H1 (cell line): ENCODE measurements around the gene KLK12. TPM values are rescaled to one million over a fixed set of nuclear protein-coding genes. Genes with fewer than 3 reads are reported as not detected.

Experiments
- CTCF ChIA-PET: fragments of 300-600 bp; sonication (Branson Sonifier 250); formaldehyde crosslinking; loops from one replicate; lab custom pipeline; 2021; ENCODE audit not compliant: partially characterized antibody; lab: Charles Lee
- POLR2A ChIA-PET: fragments of 300-600 bp; sonication (Branson Sonifier 250); formaldehyde crosslinking; loops from one replicate; lab custom pipeline; 2021; ENCODE audit warnings: inconsistent platforms; ENCODE audit not compliant: partially characterized antibody; lab: Charles Lee
- DNase-seq, 2 experiments: peaks; one replicate each; pipeline versions ENCODE4 v3.0.0 to v3.0.0-alpha.2; 2010 to 2022; ENCODE audit warnings: low spot score in 2 of 2, low read depth in 1 of 2, mixed read lengths in 1 of 2
- FAIRE-seq: peaks from 2 replicates; lab custom pipeline; 2011; peaks lifted over from hg19 to GRCh38; lab: Jason Lieb, UNC
- H2AFZ ChIP-seq: 2 replicates; pipeline ENCODE4 v1.8.1; 2012; ENCODE audit warnings: low read length, inconsistent platforms
- H2AK5ac ChIP-seq: 2 replicates; pipeline ENCODE4 v1.6.1; 2013; ENCODE audit warnings: low read depth, low read length
- H2BK120ac ChIP-seq: replicated peaks from 2 replicates; pipeline ENCODE3; 2013; ENCODE audit warnings: low read depth, low read length, inconsistent platforms
- H2BK12ac ChIP-seq: 2 replicates; pipeline ENCODE4 v1.6.1; 2013; ENCODE audit warnings: low read depth, low read length
- H2BK15ac ChIP-seq: 2 replicates; pipeline ENCODE4 v1.6.1; 2013; ENCODE audit warnings: low read length
- H2BK20ac ChIP-seq: 2 replicates; pipeline ENCODE4 v1.6.1; 2013; ENCODE audit warnings: low read length
- H2BK5ac ChIP-seq: 2 replicates; pipeline ENCODE4 v1.6.1; 2013; ENCODE audit warnings: low read depth, low read length
- H3K14ac ChIP-seq: 2 replicates; pipeline ENCODE4 v1.6.1; 2013; ENCODE audit warnings: inconsistent platforms; ENCODE audit not compliant: insufficient read length
- H3K18ac ChIP-seq: 2 replicates; pipeline ENCODE4 v1.6.1; 2013; ENCODE audit warnings: low read length; ENCODE audit errors: extremely low read depth
- H3K23ac ChIP-seq: 2 replicates; pipeline ENCODE4 v1.6.1; 2013; ENCODE audit warnings: inconsistent platforms; ENCODE audit not compliant: insufficient read length
- H3K23me2 ChIP-seq: 2 replicates; pipeline ENCODE4 v1.6.1; 2013; ENCODE audit warnings: low read depth, low read length
- H3K27ac ChIP-seq: 2 replicates; pipeline ENCODE4 v1.6.1; 2011; ENCODE audit warnings: low read depth, low read length, inconsistent platforms
- H3K27me3 ChIP-seq, 4 experiments: replicated peaks in 1 of 4; 1 replicate in 1 of 4; 2 replicates in 3 of 4; pipeline versions ENCODE4 v1.6.1 to v1.8.1; 2011 to 2013; ENCODE audit warnings: low read length in 3 of 4, mild to moderate bottlenecking in 3 of 4, inconsistent platforms in 2 of 4, mixed read lengths in 2 of 4, moderate library complexity in 1 of 4; ENCODE audit not compliant: control insufficient read depth in 3 of 4, insufficient read depth in 3 of 4; ENCODE audit errors: extremely low read depth in 1 of 4
- H3K36me3 ChIP-seq, 4 experiments: 2 replicates each; pipeline versions ENCODE4 v1.6.1 to v1.8.1; 2011 to 2013; ENCODE audit warnings: mild to moderate bottlenecking in 4 of 4, low read length in 3 of 4, moderate library complexity in 2 of 4, control low read depth in 1 of 4, inconsistent platforms in 1 of 4; ENCODE audit not compliant: insufficient read depth in 4 of 4, control insufficient read depth in 2 of 4
- H3K4ac ChIP-seq: replicated peaks from 2 replicates; pipeline ENCODE3; 2013; ENCODE audit warnings: low read length, low read depth, mixed read lengths, inconsistent platforms; ENCODE audit not compliant: insufficient read length
- H3K4me1 ChIP-seq, 4 experiments: replicated peaks in 1 of 4; 1 replicate in 1 of 4; 2 replicates in 3 of 4; pipeline versions ENCODE4 v1.6.1 to v1.8.1; 2011 to 2013; ENCODE audit warnings: low read length in 3 of 4, inconsistent platforms in 2 of 4, mixed read lengths in 1 of 4; ENCODE audit not compliant: insufficient read depth in 4 of 4, control insufficient read depth in 3 of 4
- H3K4me2 ChIP-seq, 2 experiments: 2 replicates each; pipeline versions ENCODE4 v1.6.1 to v1.8.1; 2011 to 2013; ENCODE audit warnings: low read depth in 2 of 2, low read length in 2 of 2, control low read depth in 1 of 2, inconsistent platforms in 1 of 2, mild to moderate bottlenecking in 1 of 2; ENCODE audit not compliant: insufficient read depth in 1 of 2
- H3K4me3 ChIP-seq, 4 experiments: fragments of 200-600, 300-600 bp in 1 of 4; sonication (generic), shearing (Covaris generic), sonication (Bioruptor Twin) in 1 of 4; 2 replicates each; pipeline versions ENCODE4 v1.5.1 to v1.8.1; 2011 to 2016; ENCODE audit warnings: low read length in 4 of 4, low read depth in 3 of 4, control low read depth in 2 of 4, inconsistent platforms in 2 of 4, mild to moderate bottlenecking in 2 of 4, mixed read lengths in 1 of 4, moderate library complexity in 1 of 4; ENCODE audit not compliant: insufficient read depth in 2 of 4; ENCODE audit errors: extremely low read depth in 1 of 4
- H3K56ac ChIP-seq: replicated peaks from 2 replicates; pipeline ENCODE3; 2013; ENCODE audit warnings: low read depth, mild to moderate bottlenecking, mixed read lengths, low read length, inconsistent platforms; ENCODE audit not compliant: insufficient read length
- H3K79me1 ChIP-seq: 2 replicates; pipeline ENCODE4 v1.6.1; 2013; ENCODE audit warnings: low read depth, low read length, control low read depth
- H3K79me2 ChIP-seq, 2 experiments: 2 replicates each; pipeline versions ENCODE4 v1.6.1 to v1.8.1; 2012 to 2013; ENCODE audit warnings: low read length in 2 of 2, mild to moderate bottlenecking in 2 of 2, inconsistent platforms in 1 of 2; ENCODE audit not compliant: insufficient read depth in 2 of 2, control insufficient read depth in 1 of 2
- H3K9ac ChIP-seq, 4 experiments: replicated peaks in 1 of 4; 1 replicate in 1 of 4; 2 replicates in 3 of 4; pipeline versions ENCODE4 v1.6.1 to v1.8.1; 2011 to 2013; ENCODE audit warnings: low read depth in 3 of 4, low read length in 3 of 4, control low read depth in 2 of 4, mild to moderate bottlenecking in 2 of 4, moderate library complexity in 2 of 4, inconsistent platforms in 1 of 4; ENCODE audit errors: extremely low read depth in 1 of 4
- H3K9me3 ChIP-seq, 2 experiments: 2 replicates each; pipeline versions ENCODE4 v1.6.1 to v1.8.1; 2012 to 2013; ENCODE audit warnings: mild to moderate bottlenecking in 2 of 2, moderate library complexity in 2 of 2, control low read depth in 1 of 2, inconsistent platforms in 1 of 2, low read depth in 1 of 2, low read length in 1 of 2, mixed read lengths in 1 of 2; ENCODE audit not compliant: insufficient read depth in 2 of 2
- H4K20me1 ChIP-seq, 2 experiments: replicated peaks in 1 of 2; 2 replicates each; pipeline versions ENCODE3 to v1.8.1; 2011 to 2013; ENCODE audit warnings: inconsistent platforms in 2 of 2, low read length in 2 of 2, mild to moderate bottlenecking in 1 of 2; ENCODE audit not compliant: insufficient read depth in 2 of 2, control insufficient read depth in 1 of 2
- H4K5ac ChIP-seq: 2 replicates; pipeline ENCODE4 v1.6.1; 2013; ENCODE audit warnings: low read length, low read depth, mixed read lengths, inconsistent platforms; ENCODE audit not compliant: insufficient read length
- H4K8ac ChIP-seq: 2 replicates; pipeline ENCODE4 v1.8.0; 2013; ENCODE audit warnings: mild to moderate bottlenecking, moderate library complexity, low read length, inconsistent platforms; ENCODE audit not compliant: insufficient read depth; ENCODE audit errors: extremely low read depth
- H4K91ac ChIP-seq: replicated peaks from 2 replicates; pipeline ENCODE3; 2013; ENCODE audit warnings: low read length, mixed read lengths, inconsistent platforms; ENCODE audit not compliant: insufficient read length
- EGR1 ChIP-seq: IDR thresholded peaks from 2 replicates; pipeline ENCODE4 v1.6.1; 2011; ENCODE audit warnings: low read depth, low read length, borderline replicate concordance
- EZH2 ChIP-seq: fragments of 200-600 bp; sonication (generic); IDR thresholded peaks from 2 replicates; pipeline ENCODE4 v1.7.1; 2012; ENCODE audit warnings: low read depth, mild to moderate bottlenecking, moderate library complexity, low read length, inconsistent platforms; ENCODE audit not compliant: severe bottlenecking
- HDAC2 ChIP-seq, 2 experiments: fragments of 300-600 bp in 1 of 2; sonication (generic) in 1 of 2; IDR thresholded peaks; 2 replicates each; pipeline ENCODE4 v1.6.1; 2011 to 2012; ENCODE audit warnings: low read depth in 2 of 2, low read length in 2 of 2, mild to moderate bottlenecking in 2 of 2, moderate library complexity in 2 of 2, borderline replicate concordance in 1 of 2, inconsistent platforms in 1 of 2
- HDAC6 ChIP-seq: IDR thresholded peaks from one replicate; pipeline ENCODE4 v1.7.1; 2012; ENCODE audit warnings: low read depth, mild to moderate bottlenecking, inconsistent platforms, low read length, moderate library complexity
- MAX ChIP-seq: IDR thresholded peaks from 2 replicates; pipeline ENCODE4 v1.6.1; 2012; ENCODE audit warnings: inconsistent platforms
- POLR2AphosphoS5 ChIP-seq: IDR thresholded peaks from 2 replicates; pipeline ENCODE4 v1.6.1; 2011; ENCODE audit warnings: low read depth, low read length
- RBBP5 ChIP-seq: IDR thresholded peaks from 2 replicates; pipeline ENCODE4 v1.7.1; 2012; ENCODE audit warnings: low read depth, mild to moderate bottlenecking, inconsistent platforms, low read length, moderate library complexity, borderline replicate concordance
- RXRA ChIP-seq: IDR thresholded peaks from 2 replicates; pipeline ENCODE4 v1.6.1; 2011; ENCODE audit warnings: low read depth, mild to moderate bottlenecking, low read length, moderate library complexity; ENCODE audit not compliant: insufficient read depth
- SIRT6 ChIP-seq: IDR thresholded peaks from one replicate; pipeline ENCODE4 v1.7.1; 2012; ENCODE audit warnings: low read length, inconsistent platforms
- SP1 ChIP-seq: IDR thresholded peaks from 2 replicates; pipeline ENCODE4 v1.6.1; 2011; ENCODE audit warnings: low read depth, low read length
- SRF ChIP-seq: IDR thresholded peaks from 2 replicates; pipeline ENCODE4 v1.6.1; 2011; ENCODE audit warnings: mild to moderate bottlenecking, low read depth, low read length, moderate library complexity
- TCF12 ChIP-seq: IDR thresholded peaks from 2 replicates; pipeline ENCODE4 v1.6.1; 2011; ENCODE audit warnings: low read depth, mild to moderate bottlenecking, low read length
- WGBS, 2 experiments: shearing (Covaris generic) in 1 of 2; methylation state at CpG; one replicate each; pipeline versions ENCODE4 v1.1.6 to v1.1.7; 2013 to 2015; ENCODE audit warnings: low lambda C conversion rate in 2 of 2, mixed read lengths in 2 of 2, inconsistent platforms in 1 of 2, low coverage in 1 of 2, missing lambda C conversion rate in 1 of 2; ENCODE audit not compliant: insufficient replicate concordance in 2 of 2, insufficient coverage in 1 of 2, insufficient read length in 1 of 2; ENCODE audit errors: extremely low coverage in 1 of 2, missing lambda C conversion rate in 1 of 2; 5-methylcytosine and 5-hydroxymethylcytosine counted together
- polyA plus RNA-seq, 7 experiments: library from polyadenylated mRNA; depleted of rRNA in 3 of 7; stranded (reverse) in 5 of 7; unstranded in 2 of 7; fragments of >200 nt in 5 of 7; fragments of 200-250 nt in 2 of 7; gene quantifications; 1 replicate in 5 of 7; 2 replicates in 1 of 7; 4 replicates in 1 of 7; pipeline versions ENCODE4 v1.2.1 to v1.2.3, GENCODE V29; 2011 to 2013; ENCODE audit warnings: missing spikeins in 2 of 7, mixed read lengths in 2 of 7
- total RNA-seq: library from RNA; stranded (reverse); fragmentation: NEBNext Ultra II Directional; extraction: Animal tissue kit (Norgen Biotek cat#: 25700); gene quantifications from 2 replicates; pipeline ENCODE4 v1.2.1, GENCODE V29; 2021

Gene KLK12
- total and polyA plus RNA-seq, 2 of the 8 experiments (the other 6 are each of a cell fraction or from before 2014, with no cell fraction given): 0.24 TPM; not detected in 1

- H3K79me2 ChIP-seq: no peaks in the 10 kb centered on the region
- H4K8ac ChIP-seq: peak overlapping the region; percentile 8; the same call in 1 of the 2 replicates
- H3K27me3 ChIP-seq: no peaks in the 10 kb centered on the region; a peak in 1 of 7 replicates
- H2AK5ac ChIP-seq: no peak overlapping the region
- no peak for TF ChIP-seq SIRT6
- no peak for TF ChIP-seq EZH2
- TF ChIP-seq TCF12: no peak
- TF ChIP-seq EGR1: no peak
- TF ChIP-seq MAX: no peak
- no peak for TF ChIP-seq RBBP5
- no peak for TF ChIP-seq POLR2AphosphoS5
- TF ChIP-seq HDAC6: no peak
- TF ChIP-seq RXRA: no peak
- TF ChIP-seq HDAC2 (IDR thresholded peaks at IDR 0.05; ENCODE audit: borderline replicate concordance in 1 of 2, low read depth in 2 of 2, low read length in 2 of 2): no peak
- TF ChIP-seq SP1: no peak
- TF ChIP-seq SRF: no peak
- H4K5ac ChIP-seq: no peak overlapping the region
- H3K9me3 ChIP-seq: no peaks in the 10 kb centered on the region
- no peak overlapping the region for H3K4me2 ChIP-seq
- no peak overlapping the region for H3K23ac ChIP-seq
- FAIRE-seq: no peak
- no peak overlapping the region for H3K4ac ChIP-seq
- no peak overlapping the region for H2BK20ac ChIP-seq
- peak overlapping the region; percentile 30; the same call in 1 of the 2 replicates for H2BK12ac ChIP-seq
- 86% methylated on average over 16 of the region's 18 CpGs; no CpG with 5 or more reads in 1 of the 2 experiments for WGBS, 2 experiments
- no peak overlapping the region for H3K9ac ChIP-seq
- no peak overlapping the region for H2BK120ac ChIP-seq
- POLR2A ChIA-PET: interaction anchor here (0.6 to 1.3 kb wide), 4 partner anchors 19 to 1317 kb away, joined by 3 to 4 read pairs (median 4); partner anchors contain the start of gene KLK8
- CTCF ChIA-PET: interaction anchor here (1.1 to 15.0 kb wide), 4 partner anchors 9 to 67 kb away, joined by 4 to 269 read pairs (median 4); partner anchors contain the start of genes KLK12 and KLK8
- 0 out of 2 replicates have a peak overlapping the region, but pooled peaks have one; percentile 1 for H3K18ac ChIP-seq
- peak overlapping the region; percentile 23 for H4K91ac ChIP-seq
- H3K27ac ChIP-seq: no peak overlapping the region
- no peak overlapping the region for H2AFZ ChIP-seq
- H2BK5ac ChIP-seq: no peak overlapping the region
- H3K56ac ChIP-seq: no peak overlapping the region
- no peak overlapping the region for H3K4me3 ChIP-seq
- H3K79me1 ChIP-seq: no peaks in the 10 kb centered on the region
- H2BK15ac ChIP-seq: 0 out of 2 replicates have a peak overlapping the region, but pooled peaks have one; percentile 40
- DNase-seq: no peak
- H3K23me2 ChIP-seq: no peaks in the 10 kb centered on the region; the same call in 1 of the 2 replicates
- no peak overlapping the region for H3K14ac ChIP-seq
- no peaks in the 10 kb centered on the region for H3K36me3 ChIP-seq
- H4K20me1 ChIP-seq: no peaks in the 10 kb centered on the region
- H3K4me1 ChIP-seq: peaks cover 3 to 25% (median 17%) of the 10 kb centered on the region in 4 experiments
Observed at GRCh38 chr19:51025809-51026553, 8.8 kb downstream of the KLK12 start.
